HCT116 (cell line): ENCODE results near the gene ZNF483.

Source experiments
- CTCF ChIP-seq, 3 experiments: fragments of 200-600 bp in 1 of 3; sonication (generic) in 1 of 3; IDR thresholded peaks in 2 of 3; conservative IDR thresholded peaks in 1 of 3; 2 replicates each; pipeline ENCODE4 v1.5.1; 2012 to 2017; ENCODE audit warnings: low read depth in 2 of 3, low read length in 2 of 3, antibody characterized with exemption in 1 of 3, borderline replicate concordance in 1 of 3, control low read depth in 1 of 3, mild to moderate bottlenecking in 1 of 3, mixed read lengths in 1 of 3, mixed run types in 1 of 3, moderate library complexity in 1 of 3; ENCODE audit not compliant: insufficient read depth in 1 of 3
- YY1 ChIP-seq: IDR thresholded peaks from 2 replicates; pipeline ENCODE4 v1.6.1; 2011; ENCODE audit warnings: low read length, low read depth, moderate library complexity, mild to moderate bottlenecking; ENCODE audit not compliant: insufficient replicate concordance; ENCODE audit errors: extremely low read depth
- TF ChIP-seq, protein P1 (sequence below): IDR thresholded peaks from 2 replicates; pipeline ENCODE4 v1.6.1; 2012

GRCh38 chr9:111548623-111549022 is 23.6 kb downstream of the ZNF483 start:
- no peak for TF ChIP-seq CTCF (IDR thresholded peaks at IDR 0.05 in 2 of 3, conservative IDR thresholded peaks at IDR 0.05 in 1 of 3; ENCODE audit: borderline replicate concordance in 1 of 3, insufficient read depth in 1 of 3, low read depth in 2 of 3, low read length in 2 of 3)
- TF ChIP-seq, protein P1, sequence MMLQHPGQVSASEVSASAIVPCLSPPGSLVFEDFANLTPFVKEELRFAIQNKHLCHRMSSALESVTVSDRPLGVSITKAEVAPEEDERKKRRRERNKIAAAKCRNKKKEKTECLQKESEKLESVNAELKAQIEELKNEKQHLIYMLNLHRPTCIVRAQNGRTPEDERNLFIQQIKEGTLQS = no peak
- no peak for TF ChIP-seq YY1
